HepG2 (cell line): ENCODE data around the gene AHCTF1. TPM values are rescaled to one million over a fixed set of nuclear protein-coding genes. Genes with fewer than 3 reads are reported as not detected.

Experiments
- AGO2 ChIP-seq: fragments of 200-400 bp; formaldehyde crosslinking; optimal IDR thresholded peaks from 2 replicates; pipeline ENCODE3; 2017; ENCODE audit warnings: mild to moderate bottlenecking, low read depth, low read length, moderate library complexity
- DR1 ChIP-seq: sonication (generic); formaldehyde crosslinking; IDR thresholded peaks from 2 replicates; pipeline ENCODE4 v1.8.0; 2021; ENCODE audit warnings: mild to moderate bottlenecking, missing genetic modification reagents, inconsistent platforms
- HNF4A ChIP-seq: sonication (generic); formaldehyde crosslinking; IDR thresholded peaks from 2 replicates; pipeline ENCODE4 v1.4.0; 2020; ENCODE audit warnings: missing genetic modification reagents
- ISX ChIP-seq: sonication (generic); formaldehyde crosslinking; conservative IDR thresholded peaks from 2 replicates; pipeline ENCODE4 v1.5.0; 2020; ENCODE audit warnings: missing genetic modification reagents
- JUND ChIP-seq: sonication (generic); formaldehyde crosslinking; IDR thresholded peaks from 2 replicates; pipeline ENCODE4 v1.8.0; 2022; ENCODE audit warnings: mild to moderate bottlenecking, missing genetic modification reagents
- KDM4B ChIP-seq: sonication (generic); formaldehyde crosslinking; IDR thresholded peaks from 2 replicates; pipeline ENCODE4 v1.4.0; 2020; ENCODE audit warnings: missing genetic modification reagents
- MTF1 ChIP-seq: sonication (generic); formaldehyde crosslinking; IDR thresholded peaks from 2 replicates; pipeline ENCODE4 v1.5.0; 2020; ENCODE audit warnings: missing genetic modification reagents
- MYNN ChIP-seq: sonication (generic); formaldehyde crosslinking; IDR thresholded peaks from 2 replicates; pipeline ENCODE4 v1.4.0; 2020; ENCODE audit warnings: mild to moderate bottlenecking, low read depth, missing genetic modification reagents
- NFYB ChIP-seq: sonication (generic); formaldehyde crosslinking; IDR thresholded peaks from 2 replicates; pipeline ENCODE4 v1.4.0; 2020; ENCODE audit warnings: missing genetic modification reagents
- NFYC ChIP-seq: IDR thresholded peaks from 2 replicates; pipeline ENCODE4 v1.6.1; 2016; ENCODE audit warnings: missing genetic modification reagents, missing compliant biosample characterization
- POGZ ChIP-seq: sonication (generic); formaldehyde crosslinking; IDR thresholded peaks from 2 replicates; pipeline ENCODE4 v1.4.0; 2020; ENCODE audit warnings: mild to moderate bottlenecking, missing genetic modification reagents
- TAF15 ChIP-seq: fragments of 200-400 bp; formaldehyde crosslinking; IDR thresholded peaks from one replicate; pipeline ENCODE4 v1.6.1; 2018; ENCODE audit warnings: mild to moderate bottlenecking, low read depth, low read length; ENCODE audit not compliant: poor library complexity, severe bottlenecking
- ZFX ChIP-seq: sonication (generic); formaldehyde crosslinking; IDR thresholded peaks from 2 replicates; pipeline ENCODE4 v1.4.0; 2020; ENCODE audit warnings: mild to moderate bottlenecking, low read depth, missing genetic modification reagents, moderate library complexity
- ZNF264 ChIP-seq: sonication (generic); formaldehyde crosslinking; IDR thresholded peaks from 2 replicates; pipeline ENCODE4 v1.4.0; 2020; ENCODE audit warnings: missing genetic modification reagents
- ZNF530 ChIP-seq: sonication (generic); formaldehyde crosslinking; IDR thresholded peaks from 2 replicates; pipeline ENCODE4 v1.5.0; 2020; ENCODE audit warnings: low read depth, mild to moderate bottlenecking, missing genetic modification reagents
- ZNF644 ChIP-seq: IDR thresholded peaks from 2 replicates; pipeline ENCODE4 v1.6.1; 2016; ENCODE audit warnings: low read depth
- ZNF891 ChIP-seq: sonication (generic); formaldehyde crosslinking; IDR thresholded peaks from 2 replicates; pipeline ENCODE4 v1.5.0; 2020; ENCODE audit warnings: mild to moderate bottlenecking, missing genetic modification reagents
- polyA plus RNA-seq, 8 experiments: library from polyadenylated mRNA; depleted of rRNA in 3 of 8; stranded (reverse) in 7 of 8; unstranded in 1 of 8; fragments of >200 nt; fragmentation: Illumina TruSeq in 4 of 8; extraction: Trizol in 4 of 8; gene quantifications; 2 replicates each; pipeline versions ENCODE4 v1.2.1 to v1.2.3, GENCODE V29; 2011 to 2016; ENCODE audit warnings: low read depth in 4 of 8, missing spikeins in 1 of 8, mixed read lengths in 1 of 8; ENCODE audit not compliant: insufficient read depth in 1 of 8
- total RNA-seq, 5 experiments: library from RNA; depleted of rRNA; stranded (reverse); fragments of >200 nt; fragmentation: Illumina TruSeq; extraction: Trizol; gene quantifications; 2 replicates each; pipeline ENCODE4 v1.2.3, GENCODE V29; 2016; ENCODE audit warnings: low read depth in 1 of 5
- TF ChIP-seq, protein P1 (sequence below): sonication (generic); formaldehyde crosslinking; conservative IDR thresholded peaks from 2 replicates; pipeline ENCODE4 v1.8.1; 2023; ENCODE audit warnings: missing genetic modification reagents
- TF ChIP-seq, protein P2 (sequence below): sonication (generic); formaldehyde crosslinking; IDR thresholded peaks from 2 replicates; pipeline ENCODE4 v1.5.0; 2020; ENCODE audit warnings: missing genetic modification reagents
- TF ChIP-seq, protein P3 (sequence below): IDR thresholded peaks from 2 replicates; pipeline ENCODE4 v1.6.1; 2018; ENCODE audit warnings: missing genetic modification reagents, mild to moderate bottlenecking, missing compliant biosample characterization
- TF ChIP-seq, protein P4 (sequence below): sonication (generic); formaldehyde crosslinking; IDR thresholded peaks from 2 replicates; pipeline ENCODE4 v1.8.1; 2023; ENCODE audit warnings: mild to moderate bottlenecking, missing genetic modification reagents, borderline replicate concordance
- TF ChIP-seq, protein P5 (sequence below): sonication (generic); formaldehyde crosslinking; IDR thresholded peaks from 2 replicates; pipeline ENCODE4 v1.8.1; 2023; ENCODE audit warnings: mild to moderate bottlenecking, missing genetic modification reagents
- TF ChIP-seq, protein P6 (sequence below): sonication (generic); formaldehyde crosslinking; IDR thresholded peaks from 2 replicates; pipeline ENCODE4 v1.5.1; 2020; ENCODE audit warnings: mild to moderate bottlenecking, missing genetic modification reagents, borderline replicate concordance

The AHCTF1 gene
- total and polyA plus RNA-seq, 2 of the 13 experiments (the other 11 are each of a cell fraction or from before 2014, with no cell fraction given) = 16.6 to 45.9 TPM

DNA sequence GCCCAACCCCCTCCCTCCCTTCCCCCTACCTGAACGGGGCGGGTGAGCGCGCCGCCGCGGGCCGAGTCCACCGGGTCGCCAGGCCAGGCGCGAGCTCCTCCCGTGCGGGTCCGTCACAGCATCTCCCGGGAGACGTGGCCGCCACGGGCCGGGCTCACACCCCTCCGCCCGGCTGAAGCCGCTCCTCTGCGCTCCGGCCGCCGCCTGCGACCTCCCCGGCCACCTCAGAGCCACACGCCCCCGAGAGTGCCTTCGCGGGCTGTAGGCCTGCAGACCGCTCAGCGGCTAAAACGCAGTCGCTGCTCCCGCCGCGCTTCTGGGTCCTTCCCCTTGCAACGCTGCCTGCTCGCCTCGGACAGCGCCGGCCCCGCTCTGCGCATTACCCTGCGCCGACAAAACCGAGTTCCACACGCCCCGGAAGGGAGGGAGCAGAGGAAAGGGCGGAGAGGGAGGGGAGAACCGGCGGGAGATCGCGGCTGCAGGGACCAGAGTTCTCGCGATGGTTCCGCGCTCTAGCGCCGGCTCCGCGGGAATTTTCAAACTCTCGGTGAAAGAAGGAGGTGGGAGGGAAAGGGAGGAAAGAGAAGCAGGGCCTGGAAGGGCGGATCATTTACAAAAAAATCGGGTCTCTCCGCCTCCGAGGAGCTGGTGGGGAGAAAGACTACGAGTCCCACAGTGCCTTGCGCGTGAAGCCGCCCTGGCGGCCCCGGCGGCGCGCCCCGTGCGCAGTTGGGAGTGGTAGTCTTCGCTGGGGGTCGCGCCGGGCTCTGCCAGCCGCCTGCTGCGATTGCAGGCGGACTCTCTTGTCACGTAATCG lies at the start of gene AHCTF1 (continued):
- TF ChIP-seq POGZ (CRISPR knock-in tag) = peak; percentile 90
- TF ChIP-seq DR1 (CRISPR knock-in tag) = peak; percentile 80
- TF ChIP-seq, protein P1, sequence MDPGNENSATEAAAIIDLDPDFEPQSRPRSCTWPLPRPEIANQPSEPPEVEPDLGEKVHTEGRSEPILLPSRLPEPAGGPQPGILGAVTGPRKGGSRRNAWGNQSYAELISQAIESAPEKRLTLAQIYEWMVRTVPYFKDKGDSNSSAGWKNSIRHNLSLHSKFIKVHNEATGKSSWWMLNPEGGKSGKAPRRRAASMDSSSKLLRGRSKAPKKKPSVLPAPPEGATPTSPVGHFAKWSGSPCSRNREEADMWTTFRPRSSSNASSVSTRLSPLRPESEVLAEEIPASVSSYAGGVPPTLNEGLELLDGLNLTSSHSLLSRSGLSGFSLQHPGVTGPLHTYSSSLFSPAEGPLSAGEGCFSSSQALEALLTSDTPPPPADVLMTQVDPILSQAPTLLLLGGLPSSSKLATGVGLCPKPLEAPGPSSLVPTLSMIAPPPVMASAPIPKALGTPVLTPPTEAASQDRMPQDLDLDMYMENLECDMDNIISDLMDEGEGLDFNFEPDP (CRISPR knock-in tag) = peak; percentile 98
- no peak for TF ChIP-seq TAF15
- TF ChIP-seq, protein P2, sequence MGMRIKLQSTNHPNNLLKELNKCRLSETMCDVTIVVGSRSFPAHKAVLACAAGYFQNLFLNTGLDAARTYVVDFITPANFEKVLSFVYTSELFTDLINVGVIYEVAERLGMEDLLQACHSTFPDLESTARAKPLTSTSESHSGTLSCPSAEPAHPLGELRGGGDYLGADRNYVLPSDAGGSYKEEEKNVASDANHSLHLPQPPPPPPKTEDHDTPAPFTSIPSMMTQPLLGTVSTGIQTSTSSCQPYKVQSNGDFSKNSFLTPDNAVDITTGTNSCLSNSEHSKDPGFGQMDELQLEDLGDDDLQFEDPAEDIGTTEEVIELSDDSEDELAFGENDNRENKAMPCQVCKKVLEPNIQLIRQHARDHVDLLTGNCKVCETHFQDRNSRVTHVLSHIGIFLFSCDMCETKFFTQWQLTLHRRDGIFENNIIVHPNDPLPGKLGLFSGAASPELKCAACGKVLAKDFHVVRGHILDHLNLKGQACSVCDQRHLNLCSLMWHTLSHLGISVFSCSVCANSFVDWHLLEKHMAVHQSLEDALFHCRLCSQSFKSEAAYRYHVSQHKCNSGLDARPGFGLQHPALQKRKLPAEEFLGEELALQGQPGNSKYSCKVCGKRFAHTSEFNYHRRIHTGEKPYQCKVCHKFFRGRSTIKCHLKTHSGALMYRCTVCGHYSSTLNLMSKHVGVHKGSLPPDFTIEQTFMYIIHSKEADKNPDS (CRISPR knock-in tag) = peak; percentile 78; the same call in 1 of the 2 replicates
- no peak; the same call in 1 of the 2 replicates for TF ChIP-seq JUND (CRISPR knock-in tag)
- no peak; the same call in 1 of the 2 replicates for TF ChIP-seq HNF4A (CRISPR knock-in tag)
- peak; percentile 83 for TF ChIP-seq ZFX (CRISPR knock-in tag)
- TF ChIP-seq, protein P3, sequence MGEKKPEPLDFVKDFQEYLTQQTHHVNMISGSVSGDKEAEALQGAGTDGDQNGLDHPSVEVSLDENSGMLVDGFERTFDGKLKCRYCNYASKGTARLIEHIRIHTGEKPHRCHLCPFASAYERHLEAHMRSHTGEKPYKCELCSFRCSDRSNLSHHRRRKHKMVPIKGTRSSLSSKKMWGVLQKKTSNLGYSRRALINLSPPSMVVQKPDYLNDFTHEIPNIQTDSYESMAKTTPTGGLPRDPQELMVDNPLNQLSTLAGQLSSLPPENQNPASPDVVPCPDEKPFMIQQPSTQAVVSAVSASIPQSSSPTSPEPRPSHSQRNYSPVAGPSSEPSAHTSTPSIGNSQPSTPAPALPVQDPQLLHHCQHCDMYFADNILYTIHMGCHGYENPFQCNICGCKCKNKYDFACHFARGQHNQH (CRISPR knock-in tag) = peak; percentile 72; the same call in 1 of the 2 replicates
- TF ChIP-seq ISX = no peak
- TF ChIP-seq MYNN (CRISPR knock-in tag) = no peak
- no peak for TF ChIP-seq NFYB (CRISPR knock-in tag)
- TF ChIP-seq, protein P4, sequence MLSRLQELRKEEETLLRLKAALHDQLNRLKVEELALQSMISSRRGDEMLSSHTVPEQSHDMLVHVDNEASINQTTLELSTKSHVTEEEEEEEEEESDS = peak; percentile 43; the same call in 1 of the 2 replicates
- TF ChIP-seq AGO2 = peak; percentile 89
- TF ChIP-seq ZNF644 = no peak
- TF ChIP-seq, protein P5, sequence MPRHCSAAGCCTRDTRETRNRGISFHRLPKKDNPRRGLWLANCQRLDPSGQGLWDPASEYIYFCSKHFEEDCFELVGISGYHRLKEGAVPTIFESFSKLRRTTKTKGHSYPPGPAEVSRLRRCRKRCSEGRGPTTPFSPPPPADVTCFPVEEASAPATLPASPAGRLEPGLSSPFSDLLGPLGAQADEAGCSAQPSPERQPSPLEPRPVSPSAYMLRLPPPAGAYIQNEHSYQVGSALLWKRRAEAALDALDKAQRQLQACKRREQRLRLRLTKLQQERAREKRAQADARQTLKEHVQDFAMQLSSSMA = no peak
- TF ChIP-seq ZNF264 (CRISPR knock-in tag) = no peak
- TF ChIP-seq NFYC (CRISPR knock-in tag) = no peak; the same call in 1 of the 2 replicates
- TF ChIP-seq, protein P6, sequence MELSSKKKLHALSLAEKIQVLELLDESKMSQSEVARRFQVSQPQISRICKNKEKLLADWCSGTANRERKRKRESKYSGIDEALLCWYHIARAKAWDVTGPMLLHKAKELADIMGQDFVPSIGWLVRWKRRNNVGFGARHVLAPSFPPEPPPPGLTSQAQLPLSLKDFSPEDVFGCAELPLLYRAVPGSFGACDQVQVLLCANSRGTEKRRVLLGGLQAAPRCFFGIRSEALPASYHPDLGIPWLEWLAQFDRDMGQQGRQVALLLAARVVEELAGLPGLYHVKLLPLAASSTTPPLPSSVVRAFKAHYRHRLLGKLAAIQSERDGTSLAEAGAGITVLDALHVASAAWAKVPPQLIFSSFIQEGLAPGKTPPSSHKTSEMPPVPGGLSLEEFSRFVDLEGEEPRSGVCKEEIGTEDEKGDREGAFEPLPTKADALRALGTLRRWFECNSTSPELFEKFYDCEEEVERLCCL (CRISPR knock-in tag) = peak; percentile 87; the same call in 1 of the 2 replicates
- peak; percentile 66; the same call in 1 of the 2 replicates for TF ChIP-seq ZNF891 (CRISPR knock-in tag)
- TF ChIP-seq KDM4B (CRISPR knock-in tag) = 0 out of 2 replicates have a peak, but pooled peaks have one; percentile 44
- TF ChIP-seq ZNF530 (CRISPR knock-in tag) = no peak
- peak; percentile 64; the same call in 1 of the 2 replicates for TF ChIP-seq MTF1 (CRISPR knock-in tag)
